Fibroblast of skin of right quadriceps (primary cell): ENCODE data around the gene JAGN1.
"Not testable (repeated sequence)": the region's sequence is repeated elsewhere in the genome, so short reads cannot be mapped to it uniquely, and the experiment has no call there.

Experiments used
- DNase-seq: peaks from one replicate; pipeline ENCODE4 v3.0.0-alpha.2; 2013

JAGN1 gene

GRCh38 chr3:9869955-9870354 is 20.5 kb upstream of the JAGN1 start:
- DNase-seq: no peak

- DNase-seq: peak; percentile 82
Observed at GRCh38 chr3:9870978-9871377, 19.4 kb upstream of the JAGN1 start.

- DNase-seq: not testable (repeated sequence)
Observed at GRCh38 chr3:9872067-9872466, 18.3 kb upstream of the JAGN1 start.

- no peak for DNase-seq
Observed at GRCh38 chr3:9875448-9875847, 15.0 kb upstream of the JAGN1 start.

DNA sequence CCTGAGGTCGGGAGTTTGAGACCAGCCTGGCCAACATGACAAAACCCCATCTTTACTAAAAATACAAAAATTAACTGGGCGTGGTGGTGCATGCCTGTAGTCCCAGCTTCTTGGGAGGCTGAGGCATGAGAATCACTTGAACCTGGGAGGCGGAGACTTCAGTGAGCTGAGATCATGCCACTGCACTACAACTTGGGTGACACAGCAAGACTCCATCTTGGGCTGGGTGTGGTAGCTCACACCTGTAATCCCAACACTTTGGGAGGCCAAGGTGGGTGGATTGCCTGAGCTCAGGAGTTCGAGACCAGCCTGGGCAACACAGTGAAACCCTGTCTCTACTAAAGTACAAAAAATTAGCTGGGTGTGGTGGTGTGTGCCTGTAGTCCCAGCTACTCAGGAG is 14.2 kb upstream of the JAGN1 start:
- not testable (repeated sequence) for DNase-seq

DNA sequence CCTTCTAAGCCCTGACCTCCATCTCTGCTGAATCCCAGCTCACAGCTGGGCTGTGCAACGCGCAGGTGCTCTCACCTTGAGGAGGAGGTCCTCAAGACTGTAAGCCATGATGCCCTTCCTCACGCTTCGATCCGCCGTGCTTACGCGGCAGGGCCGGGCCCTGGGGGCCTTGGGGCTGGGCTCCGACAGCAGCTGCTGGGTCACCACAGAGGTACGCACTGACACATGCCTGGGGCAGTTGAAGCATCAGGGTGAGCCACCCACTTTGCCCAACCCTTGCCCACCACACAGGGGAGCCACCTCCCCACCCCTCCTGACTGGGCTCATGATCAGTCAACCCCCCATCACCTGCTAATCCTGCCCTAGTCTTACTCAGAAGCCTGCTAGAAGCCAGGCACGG is 13.4 kb upstream of the JAGN1 start:
- no peak for DNase-seq

DNA sequence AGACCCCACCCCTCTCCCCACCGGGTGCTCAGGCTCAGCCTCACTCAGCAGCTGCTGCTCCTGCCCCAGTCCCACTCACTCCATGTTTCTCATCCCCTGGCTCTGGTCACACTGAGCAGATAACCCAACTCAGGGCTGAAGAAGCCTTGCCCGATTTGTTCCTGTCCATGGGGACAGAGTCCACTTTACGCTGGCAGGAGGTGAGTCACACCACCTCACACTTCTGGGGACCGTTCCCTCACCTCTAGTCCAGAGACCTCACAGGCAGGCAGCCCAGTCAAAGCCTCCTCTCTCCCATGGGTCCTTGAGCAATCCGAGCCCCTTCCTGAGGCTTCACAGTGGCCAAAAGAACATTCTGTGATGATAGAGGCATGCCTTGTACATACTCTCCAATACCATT is 11.7 kb upstream of the JAGN1 start:
- DNase-seq: no peak

DNA sequence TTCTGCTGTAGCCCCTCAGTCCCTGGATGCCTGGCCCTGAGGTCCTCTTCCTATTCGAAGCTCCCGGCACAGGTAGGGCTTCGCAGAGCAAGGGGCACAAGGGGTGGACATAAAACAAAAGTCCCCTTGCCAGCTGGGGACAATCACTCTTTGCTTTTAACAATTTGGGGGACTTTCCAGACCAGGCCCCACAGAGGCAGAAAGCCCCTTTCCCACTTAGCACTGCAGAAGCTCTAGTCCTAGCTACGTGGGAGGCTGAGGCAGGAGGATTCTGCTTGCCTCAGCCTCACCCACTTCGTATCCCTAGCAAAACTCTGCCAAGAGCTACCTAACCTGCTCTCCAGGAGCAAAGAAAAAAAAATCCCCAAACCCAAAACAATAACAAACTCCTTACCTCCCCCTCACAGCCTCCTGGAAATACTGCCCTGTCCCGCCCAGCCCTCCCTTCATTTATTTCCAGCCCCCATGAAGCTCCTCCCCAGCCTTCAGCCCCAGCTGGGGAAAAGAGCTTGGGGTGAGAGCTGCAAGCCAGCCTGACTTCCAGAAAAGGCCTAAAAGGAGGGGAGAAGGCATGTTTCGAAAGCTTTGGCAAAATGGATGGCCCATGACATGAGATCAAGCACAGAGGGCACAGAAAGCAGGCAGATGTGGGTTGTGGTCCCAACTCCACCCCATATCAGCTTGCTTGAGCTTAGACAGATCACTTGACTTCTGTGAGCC is 10.4 kb upstream of the JAGN1 start, which contains the start of gene CIDEC:
TSS of gene CIDEC (minus strand) at position 424 of the 720 bp plus-strand sequence. CDS start 1,767 bp downstream, outside the sequence.
- DNase-seq: no peak

DNA sequence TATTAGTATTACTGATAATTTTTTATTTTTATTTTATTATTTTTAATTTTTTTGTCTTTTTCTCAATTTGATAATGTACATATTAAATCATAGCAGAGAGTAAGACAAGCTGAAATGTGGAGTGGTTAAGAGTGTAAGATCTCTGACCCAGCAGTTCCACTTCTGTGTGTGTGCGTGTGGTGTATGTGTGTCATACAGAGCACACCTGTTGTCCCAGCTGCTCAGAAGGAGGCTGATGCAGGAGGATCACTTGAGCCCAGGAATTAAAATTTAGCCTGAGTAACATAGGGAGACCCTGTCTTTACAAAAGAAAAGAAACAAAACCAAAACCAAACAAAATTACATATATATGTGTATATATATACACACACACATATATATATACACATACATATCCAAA is 9.0 kb upstream of the JAGN1 start:
- DNase-seq: no peak

DNA sequence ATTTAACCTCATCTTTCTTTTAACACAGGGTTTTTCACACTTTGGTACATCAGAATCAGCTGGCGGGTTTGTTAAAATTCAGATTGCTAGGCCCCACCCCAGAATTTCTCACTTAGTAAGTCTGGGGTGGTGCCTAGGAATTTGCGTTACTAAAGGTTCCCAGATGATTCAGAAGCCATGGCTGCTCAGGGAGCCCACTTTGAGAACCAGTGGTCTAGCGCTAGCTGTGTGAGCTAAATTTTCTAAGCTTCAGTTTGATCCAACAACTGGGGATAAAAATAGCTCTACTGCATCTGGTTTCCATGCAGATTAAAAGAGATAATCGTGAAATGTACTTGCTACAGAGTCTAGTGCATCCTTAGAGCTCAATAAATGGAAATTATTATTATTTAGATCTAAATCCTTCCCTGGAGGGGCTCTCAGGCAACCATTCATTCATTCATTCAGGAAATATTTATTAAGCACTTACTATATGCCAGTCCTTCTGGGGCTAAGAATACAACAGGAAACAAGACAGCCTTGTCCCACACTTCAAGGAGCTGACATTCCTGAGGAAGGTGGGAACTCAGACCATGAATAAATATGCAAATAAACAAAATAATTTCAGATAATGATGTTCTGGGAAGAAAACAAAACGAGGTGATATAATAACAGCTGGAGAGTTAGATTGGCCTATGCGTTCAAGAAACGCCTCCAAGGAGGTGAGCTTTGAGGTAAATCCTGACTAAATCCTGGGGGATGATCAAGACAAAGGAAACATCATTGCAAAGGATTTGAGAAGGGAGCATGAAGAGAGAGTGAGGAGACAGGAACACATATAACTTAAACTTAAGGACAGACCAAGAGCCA is 6.5 kb upstream of the JAGN1 start:
- DNase-seq: peak; percentile 50

DNA sequence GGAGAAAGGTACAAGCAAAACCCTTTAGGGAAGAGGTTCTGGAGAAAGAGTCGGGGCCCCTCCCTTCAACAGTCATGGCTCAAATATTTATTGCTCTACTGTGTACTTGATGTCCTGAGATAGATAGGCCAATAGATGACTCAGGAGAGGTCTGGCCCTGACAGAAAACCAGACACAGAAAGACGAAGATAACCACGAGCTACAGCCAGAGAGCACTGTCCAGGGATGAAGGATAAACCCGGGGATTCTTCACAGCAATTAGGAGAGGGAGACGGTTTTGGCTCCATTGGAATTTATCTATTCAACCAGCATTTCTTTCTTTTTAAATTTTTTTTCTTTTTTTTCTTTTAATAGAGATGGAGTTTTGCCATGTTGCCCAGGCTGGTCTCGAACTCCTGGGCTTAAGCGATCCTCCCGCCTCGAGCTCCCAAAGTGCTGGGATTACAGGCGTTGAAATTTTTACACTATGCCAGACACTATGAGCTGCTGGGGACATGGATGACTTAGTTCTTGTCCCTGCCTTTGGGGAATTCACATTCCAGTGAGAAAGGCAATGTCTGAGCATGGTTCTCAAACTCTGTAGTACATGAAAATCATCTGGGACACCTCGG is 5.8 kb upstream of the JAGN1 start:
- DNase-seq: peak; percentile 81

- DNase-seq: no peak
Observed at GRCh38 chr3:9886328-9886727, 4.1 kb upstream of the JAGN1 start.

DNA sequence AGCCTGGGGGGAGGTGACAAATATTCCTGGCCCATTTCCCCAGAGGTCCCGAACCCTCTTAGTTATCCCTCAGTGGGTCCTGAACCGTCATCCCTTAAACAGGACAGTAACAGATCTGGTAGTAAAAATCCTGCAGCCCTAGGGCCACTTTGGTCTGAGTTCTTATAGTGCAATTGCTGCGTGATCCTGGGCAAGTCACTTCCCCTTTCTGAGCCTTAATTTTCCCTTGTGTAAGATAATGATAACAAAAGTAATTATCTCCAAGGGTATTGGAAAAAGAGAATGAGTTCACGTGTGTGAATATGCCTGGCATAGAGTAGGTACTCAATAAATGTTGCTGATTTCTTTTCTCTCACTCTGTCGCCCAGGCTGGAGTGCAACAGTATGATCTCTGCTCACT is 2.9 kb upstream of the JAGN1 start:
- DNase-seq: no peak

DNA sequence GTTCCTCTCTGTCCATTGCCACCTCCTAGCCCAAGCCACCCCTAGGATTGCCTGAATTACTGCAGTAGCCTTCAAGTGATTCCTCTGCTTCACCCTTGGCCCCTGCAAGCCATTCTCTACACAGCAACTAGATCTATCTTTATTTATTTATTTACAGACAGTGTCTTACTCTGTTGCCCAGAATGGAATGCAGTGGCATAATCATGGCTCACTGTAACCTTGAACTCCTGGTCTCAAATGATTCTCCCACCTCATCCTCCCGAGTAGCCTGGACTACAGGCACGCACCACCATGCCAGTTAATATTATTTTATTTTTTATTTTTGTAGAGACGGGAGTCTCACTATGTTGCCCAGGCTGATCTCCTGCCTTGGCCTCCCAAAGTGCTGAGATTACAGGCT is 1.9 kb upstream of the JAGN1 start:
- no peak for DNase-seq

- DNase-seq: no peak
Observed at GRCh38 chr3:9889405-9889804, 1.0 kb upstream of the JAGN1 start.

DNA sequence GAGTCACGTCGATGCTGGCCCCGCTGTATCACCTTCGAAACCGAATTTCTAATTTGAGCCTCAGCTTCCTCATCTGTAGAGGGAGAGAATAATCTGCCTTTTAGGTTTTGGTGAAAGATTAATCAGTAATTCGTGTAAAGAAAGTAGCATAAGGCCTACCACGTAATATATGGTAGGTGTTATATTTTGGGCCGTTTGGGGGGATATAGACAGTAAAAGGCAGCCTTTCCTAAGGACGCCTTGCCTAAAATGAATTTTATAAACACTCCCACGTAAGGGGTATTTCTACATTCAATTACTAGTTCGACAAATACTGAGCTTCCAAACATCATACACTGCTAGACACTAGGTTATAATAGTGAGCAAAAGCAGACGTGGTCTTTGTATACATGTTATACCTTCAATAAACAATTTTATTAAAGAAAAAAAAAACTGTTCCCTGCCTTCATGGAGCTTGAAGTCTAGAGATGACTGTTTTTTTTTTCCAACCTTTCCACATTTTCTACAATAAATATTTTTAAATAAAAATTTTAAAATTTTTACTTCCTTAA is 737 bp downstream of the JAGN1 start:
- DNase-seq: no peak

DNA sequence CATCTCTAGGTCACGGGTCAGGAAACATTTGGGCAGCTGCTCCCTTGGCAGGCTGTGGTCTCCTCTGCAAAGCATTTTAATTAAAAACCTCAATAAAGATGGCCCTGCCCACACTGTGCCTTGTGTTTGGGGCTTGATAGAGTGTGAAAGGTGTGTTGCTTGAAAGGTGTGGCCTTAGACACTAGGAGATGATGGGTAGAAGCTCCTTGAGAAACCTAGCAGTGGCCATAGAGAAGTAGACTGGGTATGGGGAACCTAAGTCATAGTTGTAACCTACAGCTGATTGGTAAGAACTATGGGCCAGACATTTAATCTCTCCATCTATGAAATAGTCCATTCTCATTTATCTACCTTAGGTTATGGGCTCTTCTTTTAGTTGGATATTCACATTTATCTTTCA is 3.3 kb downstream of the JAGN1 start:
- DNase-seq: no peak

DNA sequence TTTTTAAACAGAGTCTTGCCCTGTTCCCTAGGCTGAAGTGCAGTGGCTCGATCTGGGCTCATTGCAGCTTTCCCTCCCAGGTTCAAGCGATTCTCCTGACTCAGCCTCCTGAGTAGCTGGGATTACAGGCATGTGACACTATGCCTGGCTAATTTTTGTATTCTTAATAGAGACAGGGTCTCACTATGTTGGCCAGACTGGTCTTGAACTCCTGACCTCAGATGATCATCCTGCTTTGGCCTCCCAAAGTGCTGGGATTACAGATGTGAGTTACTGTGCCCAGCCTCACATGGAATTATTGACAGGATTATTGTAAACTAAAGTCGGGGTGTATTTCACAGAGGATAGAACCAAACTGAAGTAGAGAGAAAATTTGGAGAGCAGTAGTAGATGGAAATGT is 5.3 kb downstream of the JAGN1 start:
- DNase-seq: not testable (repeated sequence)

- not testable (repeated sequence) for DNase-seq
Observed at GRCh38 chr3:9896755-9897407, 6.5 kb downstream of the JAGN1 start.

DNA sequence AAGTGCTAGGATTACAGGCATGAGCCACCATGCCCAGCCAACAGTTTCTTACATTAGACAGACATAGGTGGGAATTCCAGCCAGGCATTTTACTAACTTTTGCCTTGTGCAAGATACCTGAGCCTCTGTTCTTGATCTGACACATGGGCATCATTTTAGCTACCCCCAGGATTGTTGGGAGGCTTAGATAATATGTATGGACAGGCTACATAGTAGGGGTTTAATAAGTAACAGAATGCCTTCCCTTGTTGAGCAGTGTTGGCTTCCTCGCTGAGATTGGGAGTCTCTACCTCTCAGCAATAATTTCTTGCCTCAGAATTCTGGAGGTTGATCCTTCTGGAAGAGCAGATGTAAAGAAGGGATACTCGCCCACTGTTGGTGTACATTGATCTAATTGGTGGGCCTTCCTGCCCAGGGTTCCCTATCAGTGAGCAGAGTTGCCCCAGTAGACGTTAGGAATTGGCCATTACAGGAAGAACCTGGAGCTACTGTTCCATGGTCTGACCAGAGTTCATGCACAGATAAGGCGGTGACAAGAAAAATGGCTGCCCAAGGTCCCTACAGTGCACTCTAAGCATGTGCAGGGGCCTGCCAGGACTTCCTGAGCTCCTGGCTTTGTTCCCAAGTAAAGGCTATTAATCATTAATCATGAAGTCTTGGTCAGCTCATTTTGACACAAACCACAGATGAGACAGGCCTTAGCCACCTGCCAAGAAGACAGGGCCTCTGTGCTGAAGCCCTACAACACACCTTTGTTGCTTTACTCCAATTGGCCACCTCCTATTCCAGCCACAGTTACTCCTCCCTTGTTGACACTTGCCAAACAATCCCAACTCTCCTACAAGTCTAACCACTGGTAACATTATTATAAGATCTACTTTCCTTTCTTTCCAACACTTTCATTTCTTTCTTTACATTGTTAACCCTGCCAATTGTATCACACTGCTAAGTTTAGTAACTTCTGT is 7.3 kb downstream of the JAGN1 start:
- peak; percentile 29 for DNase-seq

DNA sequence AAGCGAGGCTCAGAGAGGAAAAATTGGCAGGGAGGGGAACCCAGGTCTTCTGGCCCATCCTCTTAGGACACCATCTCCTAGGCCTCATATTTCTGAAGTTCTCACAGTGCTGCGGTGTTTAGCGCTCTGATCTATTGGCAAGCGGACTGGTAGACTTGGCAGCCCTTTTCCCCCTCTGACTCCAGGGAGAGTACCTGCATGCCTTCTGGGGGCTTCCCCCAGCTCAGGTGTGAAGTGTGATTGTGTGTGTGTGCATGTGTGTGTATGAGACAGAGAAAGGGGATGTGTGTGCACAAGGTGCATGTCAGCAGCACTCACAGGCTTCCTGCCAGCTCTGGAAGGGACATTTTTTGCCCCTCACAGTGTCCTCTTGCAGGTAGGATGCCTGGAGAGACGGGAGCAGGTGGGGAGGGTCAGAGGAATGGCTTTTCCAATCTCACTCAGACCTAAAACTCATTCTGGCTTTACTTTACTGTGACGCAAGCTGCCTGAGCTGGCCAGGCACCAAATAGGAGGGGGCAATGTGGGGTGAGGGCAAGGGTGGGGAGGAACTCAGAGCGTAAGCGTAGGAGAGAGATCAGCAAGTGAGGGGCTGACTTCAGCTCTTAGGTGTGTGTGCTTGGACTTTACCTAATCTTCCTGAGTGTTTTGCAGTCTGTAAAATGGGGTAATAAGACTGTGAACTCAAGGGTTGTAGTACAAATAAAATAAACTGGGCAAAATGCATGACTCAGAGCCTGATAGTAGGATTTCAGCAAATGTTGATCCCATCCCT is 8.2 kb downstream of the JAGN1 start:
- no peak for DNase-seq
